ENCODE results near the gene CYP4V2. TPM values are rescaled to one million over a fixed set of nuclear protein-coding genes. Genes with fewer than 3 reads are reported as not detected.

The CYP4V2 gene
- polyA plus RNA-seq (ENCODE audit: low read depth in 6 of 6), result 10 to 100 TPM; 10.2 to 16.2 (median 14.0) TPM

- no peaks in the 10 kb centered on the region for H3K9me3 Mint-ChIP-seq
- DNase-seq (peak; percentile 88), ATAC-seq (ENCODE audit: low read depth in 2 of 2) (peak; percentile 83 to 84)
- H3K4me3 Mint-ChIP-seq, result peak within 1 kb of the TSS; percentile 91 to 99 (median 96)
- H3K27ac Mint-ChIP-seq, result peak within 1 kb of the TSS; percentile 95 to 98 (median 96)
- peaks cover 7 to 14% of the 10 kb centered on the region in 2 donors for H3K36me3 Mint-ChIP-seq
- no peaks in the 10 kb centered on the region for H3K27me3 Mint-ChIP-seq
- H3K4me1 Mint-ChIP-seq, result peaks cover 11 to 28% (median 22%) of the 10 kb centered on the region in 3 donors
These were observed at the start of gene CYP4V2 for GRCh38 chr4:186191200-186192065. Gene CYP4V2 (plus strand): TSS chr4:186191567. CDS start chr4:186191824, 257 bp downstream.

GRCh38 chr4:186144198-186144945 is 47.0 kb upstream of the CYP4V2 start:
- H3K9me3 Mint-ChIP-seq, result no peaks in the 10 kb centered on the region
- H3K4me3 Mint-ChIP-seq, result peak overlapping the region in 4 of 8 donors; percentile 45 to 74 (median 58)
- peaks cover 0 to 12% (median 0%) of the 10 kb centered on the region in 3 donors for H3K4me1 Mint-ChIP-seq
- ATAC-seq (ENCODE audit: low read depth in 2 of 2), result no peak
- peak overlapping the region in 2 of 6 donors; percentile 42 to 63 for H3K27ac Mint-ChIP-seq
- no peaks in the 10 kb centered on the region for H3K36me3 Mint-ChIP-seq
- no peak for DNase-seq
- peaks cover 43 to 61% (median 53%) of the 10 kb centered on the region in 3 donors for H3K27me3 Mint-ChIP-seq

- Mint-ChIP-seq H3K4me3 (peak overlapping the region in 6 of 8 donors; percentile 2 to 80 (median 51)), H3K4me1 (peaks cover 0 to 12% (median 0%) of the 10 kb centered on the region in 3 donors)
- ATAC-seq (ENCODE audit: low read depth in 2 of 2), result no peak
These were observed 46.3 kb upstream of the CYP4V2 start for GRCh38 chr4:186144946-186145569.

GRCh38 chr4:186146458-186146857 is 44.9 kb upstream of the CYP4V2 start:
- Mint-ChIP-seq H3K27ac (no peak overlapping the region), H3K4me1 (peaks cover 0 to 12% (median 0%) of the 10 kb centered on the region in 3 donors), H3K9me3 (no peaks in the 10 kb centered on the region), H3K36me3 (no peaks in the 10 kb centered on the region), H3K27me3 (peaks cover 44 to 70% (median 50%) of the 10 kb centered on the region in 3 donors), H3K4me3 (no peak overlapping the region)
- DNase-seq, result no peak
- no peak for ATAC-seq (ENCODE audit: low read depth in 2 of 2)

More at GRCh38 chr4:186144946-186145569, 46.3 kb upstream of the CYP4V2 start:
- H3K36me3 Mint-ChIP-seq, result no peaks in the 10 kb centered on the region
- H3K9me3 Mint-ChIP-seq, result no peaks in the 10 kb centered on the region
- no peak overlapping the region for H3K27ac Mint-ChIP-seq
- DNase-seq, result no peak
- peaks cover 43 to 61% (median 47%) of the 10 kb centered on the region in 3 donors for H3K27me3 Mint-ChIP-seq

- Mint-ChIP-seq H3K9me3 (no peaks in the 10 kb centered on the region), H3K27me3 (peaks cover 33 to 62% (median 52%) of the 10 kb centered on the region in 3 donors), H3K4me3 (no peak overlapping the region), H3K4me1 (peaks cover 0 to 12% (median 0%) of the 10 kb centered on the region in 3 donors), H3K27ac (no peak overlapping the region), H3K36me3 (no peaks in the 10 kb centered on the region)
- DNase-seq (no peak), ATAC-seq (ENCODE audit: low read depth in 2 of 2) (no peak)
These were observed 42.9 kb upstream of the CYP4V2 start for GRCh38 chr4:186148336-186148975.

GRCh38 chr4:186149872-186150271 is 41.5 kb upstream of the CYP4V2 start:
- peaks cover 27 to 62% (median 44%) of the 10 kb centered on the region in 3 donors for H3K27me3 Mint-ChIP-seq
- DNase-seq (no peak), ATAC-seq (ENCODE audit: low read depth in 2 of 2) (no peak)
- peak overlapping the region in 1 of 6 donors; percentile 54 for H3K27ac Mint-ChIP-seq
- H3K36me3 Mint-ChIP-seq, result no peaks in the 10 kb centered on the region
- peaks cover 0 to 2% (median 0%) of the 10 kb centered on the region in 3 donors for H3K4me1 Mint-ChIP-seq
- H3K9me3 Mint-ChIP-seq, result peaks cover 0 to 2% (median 0%) of the 10 kb centered on the region in 7 donors
- no peak overlapping the region for H3K4me3 Mint-ChIP-seq

GRCh38 chr4:186150926-186151325 is 40.4 kb upstream of the CYP4V2 start:
- Mint-ChIP-seq H3K36me3 (no peaks in the 10 kb centered on the region), H3K4me3 (no peak overlapping the region), H3K27ac (no peak overlapping the region), H3K4me1 (no peaks in the 10 kb centered on the region), H3K9me3 (peaks cover 0 to 5% (median 0%) of the 10 kb centered on the region in 7 donors), H3K27me3 (peaks cover 27 to 65% (median 47%) of the 10 kb centered on the region in 3 donors)
- ATAC-seq (ENCODE audit: low read depth in 2 of 2) (no peak), DNase-seq (no peak)

- H3K36me3 Mint-ChIP-seq, result no peaks in the 10 kb centered on the region
- no peak overlapping the region for H3K4me3 Mint-ChIP-seq
- H3K9me3 Mint-ChIP-seq, result peaks cover 0 to 5% (median 0%) of the 10 kb centered on the region in 7 donors
- ATAC-seq (ENCODE audit: low read depth in 2 of 2) (no peak), DNase-seq (no peak)
- peaks cover 25 to 61% (median 42%) of the 10 kb centered on the region in 3 donors for H3K27me3 Mint-ChIP-seq
- no peaks in the 10 kb centered on the region for H3K4me1 Mint-ChIP-seq
- H3K27ac Mint-ChIP-seq, result no peak overlapping the region
These were observed 39.9 kb upstream of the CYP4V2 start for GRCh38 chr4:186151499-186151898.

GRCh38 chr4:186158021-186158813 is 33.1 kb upstream of the CYP4V2 start:
- no peak overlapping the region for H3K4me3 Mint-ChIP-seq
- no peaks in the 10 kb centered on the region for H3K4me1 Mint-ChIP-seq
- no peak for ATAC-seq (ENCODE audit: low read depth in 2 of 2)
- H3K27ac Mint-ChIP-seq, result peak overlapping the region in 1 of 6 donors; percentile 91
- H3K9me3 Mint-ChIP-seq, result peaks cover 0 to 5% (median 0%) of the 10 kb centered on the region in 7 donors
- no peak for DNase-seq
- H3K27me3 Mint-ChIP-seq, result peaks cover 14 to 36% (median 16%) of the 10 kb centered on the region in 3 donors
- H3K36me3 Mint-ChIP-seq, result no peaks in the 10 kb centered on the region

GRCh38 chr4:186158966-186159365 is 32.4 kb upstream of the CYP4V2 start:
- no peaks in the 10 kb centered on the region for H3K4me1 Mint-ChIP-seq
- no peak for ATAC-seq (ENCODE audit: low read depth in 2 of 2)
- H3K36me3 Mint-ChIP-seq, result no peaks in the 10 kb centered on the region
- no peak for DNase-seq
- peaks cover 0 to 4% (median 0%) of the 10 kb centered on the region in 7 donors for H3K9me3 Mint-ChIP-seq
- no peak overlapping the region for H3K4me3 Mint-ChIP-seq
- no peak overlapping the region for H3K27ac Mint-ChIP-seq
- H3K27me3 Mint-ChIP-seq, result peaks cover 16 to 28% (median 19%) of the 10 kb centered on the region in 3 donors

- ATAC-seq (ENCODE audit: low read depth in 2 of 2) (no peak), DNase-seq (no peak)
- no peaks in the 10 kb centered on the region for H3K36me3 Mint-ChIP-seq
- peaks cover 21 to 28% (median 23%) of the 10 kb centered on the region in 3 donors for H3K27me3 Mint-ChIP-seq
- no peak overlapping the region for H3K4me3 Mint-ChIP-seq
- no peak overlapping the region for H3K27ac Mint-ChIP-seq
- H3K4me1 Mint-ChIP-seq, result no peaks in the 10 kb centered on the region
- H3K9me3 Mint-ChIP-seq, result peaks cover 0 to 4% (median 0%) of the 10 kb centered on the region in 7 donors
These were observed 31.8 kb upstream of the CYP4V2 start for GRCh38 chr4:186159613-186160012.

- no peak overlapping the region for H3K4me3 Mint-ChIP-seq
- no peaks in the 10 kb centered on the region for H3K36me3 Mint-ChIP-seq
- ATAC-seq (ENCODE audit: low read depth in 2 of 2) (no peak), DNase-seq (no peak)
- no peak overlapping the region for H3K27ac Mint-ChIP-seq
- no peaks in the 10 kb centered on the region for H3K4me1 Mint-ChIP-seq
- H3K27me3 Mint-ChIP-seq, result peaks cover 23 to 24% (median 23%) of the 10 kb centered on the region in 3 donors
- no peaks in the 10 kb centered on the region for H3K9me3 Mint-ChIP-seq
These were observed 30.2 kb upstream of the CYP4V2 start for GRCh38 chr4:186161138-186161537.
